Activated CD4-positive, alpha-beta memory T cell treated with anti-CD3 and anti-CD28 coated beads, Interleukin-2, amount 10 ng/mL, durations not matched to agents 7 days and 5 days (primary cell): Measurements from ENCODE around the gene FAM25C. TPM values are rescaled to one million over a fixed set of nuclear protein-coding genes. Genes with fewer than 3 reads are reported as not detected.
"Not testable (repeated sequence)": the region's sequence is repeated elsewhere in the genome, so short reads cannot be mapped to it uniquely, and the experiment has no call there.

Experiments
- CTCF ChIA-PET: fragments of 350-600 bp; sonication (Branson Sonifier 250); formaldehyde crosslinking; loops from one replicate; lab custom pipeline; 2021; ENCODE audit warnings: antibody characterized with exemption, inconsistent platforms; lab: Charles Lee
- POLR2A ChIA-PET: fragments of 350-600 bp; sonication (Branson Sonifier 250); formaldehyde crosslinking; loops from one replicate; lab custom pipeline; 2021; ENCODE audit warnings: antibody characterized with exemption; lab: Charles Lee
- DNase-seq: peaks from one replicate; pipeline ENCODE4 v3.0.0-alpha.2; 2020
- H3K27ac Mint-ChIP-seq: one replicate; pipeline ENCODE4 v1.8.0; 2021; ENCODE audit warnings: mild to moderate bottlenecking, mixed read lengths
- H3K27me3 Mint-ChIP-seq: one replicate; pipeline ENCODE4 v1.8.0; 2021; ENCODE audit warnings: mixed read lengths
- H3K36me3 Mint-ChIP-seq: one replicate; pipeline ENCODE4 v1.8.0; 2021; ENCODE audit warnings: low read depth, mixed read lengths
- H3K4me1 Mint-ChIP-seq: one replicate; pipeline ENCODE4 v1.8.0; 2021; ENCODE audit warnings: mixed read lengths
- H3K4me3 Mint-ChIP-seq: one replicate; pipeline ENCODE4 v1.8.0; 2021; ENCODE audit warnings: mild to moderate bottlenecking, mixed read lengths
- H3K9me3 Mint-ChIP-seq: one replicate; pipeline ENCODE4 v1.8.0; 2021; ENCODE audit warnings: mixed read lengths
- total RNA-seq, 2 experiments: library from RNA; stranded (reverse); gene quantifications; one replicate each; pipeline ENCODE4 v1.2.3, GENCODE V29; 2021

FAM25C gene
- total RNA-seq, 2 experiments from 2014 or later, result not detected

GRCh38 chr10:47973131-47973530 lies 26.5 kb downstream of the FAM25C start:
- H3K27me3 Mint-ChIP-seq, POLR2A ChIA-PET, H3K36me3 Mint-ChIP-seq, DNase-seq, H3K4me3 Mint-ChIP-seq, H3K4me1 Mint-ChIP-seq, H3K27ac Mint-ChIP-seq, H3K9me3 Mint-ChIP-seq, CTCF ChIA-PET: not testable (repeated sequence)

GRCh38 chr10:47972077-47972476 lies 27.5 kb downstream of the FAM25C start:
- H3K4me3 Mint-ChIP-seq, POLR2A ChIA-PET, H3K9me3 Mint-ChIP-seq, H3K27ac Mint-ChIP-seq, DNase-seq, CTCF ChIA-PET, H3K4me1 Mint-ChIP-seq, H3K36me3 Mint-ChIP-seq, H3K27me3 Mint-ChIP-seq: not testable (repeated sequence)

- H3K9me3 Mint-ChIP-seq, H3K27ac Mint-ChIP-seq, DNase-seq, H3K4me3 Mint-ChIP-seq, CTCF ChIA-PET, H3K27me3 Mint-ChIP-seq, H3K4me1 Mint-ChIP-seq, POLR2A ChIA-PET, H3K36me3 Mint-ChIP-seq: not testable (repeated sequence)
These were observed 28.0 kb downstream of the FAM25C start for GRCh38 chr10:47971598-47971997.

GRCh38 chr10:47970047-47970446 lies 29.5 kb downstream of the FAM25C start:
- H3K27ac Mint-ChIP-seq, H3K36me3 Mint-ChIP-seq, CTCF ChIA-PET, H3K4me1 Mint-ChIP-seq, POLR2A ChIA-PET, H3K9me3 Mint-ChIP-seq, H3K4me3 Mint-ChIP-seq, DNase-seq, H3K27me3 Mint-ChIP-seq: not testable (repeated sequence)

GRCh38 chr10:47968988-47969387 lies 30.6 kb downstream of the FAM25C start:
- H3K4me1 Mint-ChIP-seq, H3K27ac Mint-ChIP-seq, H3K9me3 Mint-ChIP-seq, H3K36me3 Mint-ChIP-seq, DNase-seq, POLR2A ChIA-PET, H3K4me3 Mint-ChIP-seq, H3K27me3 Mint-ChIP-seq, CTCF ChIA-PET: not testable (repeated sequence)

GRCh38 chr10:47964280-47965063 lies 35.1 kb downstream of the FAM25C start:
- DNase-seq, H3K4me1 Mint-ChIP-seq, POLR2A ChIA-PET, H3K27ac Mint-ChIP-seq, H3K4me3 Mint-ChIP-seq, H3K36me3 Mint-ChIP-seq, H3K27me3 Mint-ChIP-seq, CTCF ChIA-PET, H3K9me3 Mint-ChIP-seq: not testable (repeated sequence)

GRCh38 chr10:47962785-47963184 lies 36.8 kb downstream of the FAM25C start:
- POLR2A ChIA-PET, CTCF ChIA-PET, H3K9me3 Mint-ChIP-seq, H3K4me3 Mint-ChIP-seq, H3K27me3 Mint-ChIP-seq, DNase-seq, H3K36me3 Mint-ChIP-seq, H3K4me1 Mint-ChIP-seq, H3K27ac Mint-ChIP-seq: not testable (repeated sequence)

- H3K27me3 Mint-ChIP-seq, CTCF ChIA-PET, POLR2A ChIA-PET, DNase-seq, H3K4me3 Mint-ChIP-seq, H3K27ac Mint-ChIP-seq, H3K9me3 Mint-ChIP-seq, H3K36me3 Mint-ChIP-seq, H3K4me1 Mint-ChIP-seq: not testable (repeated sequence)
These were observed 38.9 kb downstream of the FAM25C start for GRCh38 chr10:47960699-47961098.

- H3K36me3 Mint-ChIP-seq, H3K9me3 Mint-ChIP-seq, H3K27ac Mint-ChIP-seq, H3K4me3 Mint-ChIP-seq, POLR2A ChIA-PET, H3K4me1 Mint-ChIP-seq, DNase-seq, H3K27me3 Mint-ChIP-seq, CTCF ChIA-PET: not testable (repeated sequence)
These were observed 39.9 kb downstream of the FAM25C start for GRCh38 chr10:47959677-47960076.

- CTCF ChIA-PET, H3K4me1 Mint-ChIP-seq, POLR2A ChIA-PET, H3K27me3 Mint-ChIP-seq, DNase-seq, H3K36me3 Mint-ChIP-seq, H3K4me3 Mint-ChIP-seq, H3K9me3 Mint-ChIP-seq, H3K27ac Mint-ChIP-seq: not testable (repeated sequence)
These were observed 42.4 kb downstream of the FAM25C start for GRCh38 chr10:47957158-47957557.

- POLR2A ChIA-PET, H3K27ac Mint-ChIP-seq, H3K36me3 Mint-ChIP-seq: not testable (repeated sequence)
These were observed 52.2 kb downstream of the FAM25C start for GRCh38 chr10:47947424-47947823.

More at GRCh38 chr10:47947424-47947823, 52.2 kb downstream of the FAM25C start:
- H3K4me1 Mint-ChIP-seq, CTCF ChIA-PET, H3K4me3 Mint-ChIP-seq, DNase-seq, H3K27me3 Mint-ChIP-seq, H3K9me3 Mint-ChIP-seq: not testable (repeated sequence)

Other genes starting within 250 kb of the FAM25C start
- gene SYT15B, start 236.2 kb downstream of the FAM25C start, total RNA-seq, result under 1 TPM in 1 of 2 experiments, not detected in 1; 0.20 TPM
- not detected for gene NPY4R2, start 81.1 kb downstream of the FAM25C start, total RNA-seq